Measurements from ENCODE around the gene E2F1.

The E2F1 gene

GRCh38 chr20:33645396-33645795, 40.8 kb downstream of the E2F1 start:
- Histone ChIP-seq H3K4me3 (IDR thresholded peaks at IDR 0.05; ENCODE audit: insufficient read depth, low read depth, low read length) (no peak overlapping the region), H3K36me3 (ENCODE audit: insufficient read depth) (no peaks in the 10 kb centered on the region), H3K4me1 (ENCODE audit: low read depth, poor library complexity, severe bottlenecking) (peaks cover 52% of the 10 kb centered on the region), H3K27me3 (ENCODE audit: insufficient read depth, low read depth) (no peaks in the 10 kb centered on the region), H4K20me1 (ENCODE audit: insufficient read depth) (no peaks in the 10 kb centered on the region), H3K79me2 (ENCODE audit: insufficient read depth, low read depth) (no peaks in the 10 kb centered on the region), H3K4me2 (no peak overlapping the region; the same call in 1 of the 2 replicates), H3K9ac (no peak overlapping the region), H3K27ac (no peak overlapping the region), H2AFZ (ENCODE audit: low read depth) (no peak overlapping the region)
- TF ChIP-seq CTCF (conservative IDR thresholded peaks at IDR 0.05; ENCODE audit: low read depth, low read length): no peak

- no peaks in the 10 kb centered on the region for H4K20me1 ChIP-seq (ENCODE audit: insufficient read depth)
- H3K4me2 ChIP-seq: no peak overlapping the region; the same call in 1 of the 2 replicates
- no peaks in the 10 kb centered on the region for H3K36me3 ChIP-seq (ENCODE audit: insufficient read depth)
- peaks cover 48% of the 10 kb centered on the region for H3K4me1 ChIP-seq (ENCODE audit: low read depth, poor library complexity, severe bottlenecking)
- no peak overlapping the region for H3K9ac ChIP-seq
- H3K79me2 ChIP-seq (ENCODE audit: insufficient read depth, low read depth): no peaks in the 10 kb centered on the region
- no peak overlapping the region for H2AFZ ChIP-seq (ENCODE audit: low read depth)
- no peak for TF ChIP-seq CTCF (conservative IDR thresholded peaks at IDR 0.05; ENCODE audit: low read depth, low read length)
- no peaks in the 10 kb centered on the region for H3K27me3 ChIP-seq (ENCODE audit: insufficient read depth, low read depth)
- no peak overlapping the region for H3K4me3 ChIP-seq (IDR thresholded peaks at IDR 0.05; ENCODE audit: insufficient read depth, low read depth, low read length)
- no peak overlapping the region for H3K27ac ChIP-seq
Observed at GRCh38 chr20:33645072-33645358, 41.2 kb downstream of the E2F1 start.

GRCh38 chr20:33644313-33645071, 41.7 kb downstream of the E2F1 start:
- H3K79me2 ChIP-seq (ENCODE audit: insufficient read depth, low read depth): no peaks in the 10 kb centered on the region
- no peak for TF ChIP-seq CTCF (conservative IDR thresholded peaks at IDR 0.05; ENCODE audit: low read depth, low read length)
- no peak overlapping the region for H3K4me3 ChIP-seq (IDR thresholded peaks at IDR 0.05; ENCODE audit: insufficient read depth, low read depth, low read length)
- no peak overlapping the region for H2AFZ ChIP-seq (ENCODE audit: low read depth)
- H3K36me3 ChIP-seq (ENCODE audit: insufficient read depth): no peaks in the 10 kb centered on the region
- no peaks in the 10 kb centered on the region for H4K20me1 ChIP-seq (ENCODE audit: insufficient read depth)
- H3K27me3 ChIP-seq (ENCODE audit: insufficient read depth, low read depth): no peaks in the 10 kb centered on the region
- H3K4me1 ChIP-seq (ENCODE audit: low read depth, poor library complexity, severe bottlenecking): peaks cover 43% of the 10 kb centered on the region
- no peak overlapping the region for H3K27ac ChIP-seq
- no peak overlapping the region for H3K9ac ChIP-seq
- H3K4me2 ChIP-seq: no peak overlapping the region

GRCh38 chr20:33640287-33640686, 45.9 kb downstream of the E2F1 start:
- Histone ChIP-seq H2AFZ (ENCODE audit: low read depth) (no peak overlapping the region), H3K4me3 (IDR thresholded peaks at IDR 0.05; ENCODE audit: insufficient read depth, low read depth, low read length) (no peak overlapping the region), H3K4me1 (ENCODE audit: low read depth, poor library complexity, severe bottlenecking) (peaks cover 2% of the 10 kb centered on the region), H3K27ac (no peak overlapping the region), H3K4me2 (no peak overlapping the region), H3K27me3 (ENCODE audit: insufficient read depth, low read depth) (no peaks in the 10 kb centered on the region), H4K20me1 (ENCODE audit: insufficient read depth) (no peaks in the 10 kb centered on the region), H3K36me3 (ENCODE audit: insufficient read depth) (no peaks in the 10 kb centered on the region), H3K79me2 (ENCODE audit: insufficient read depth, low read depth) (no peaks in the 10 kb centered on the region), H3K9ac (no peak overlapping the region)
- no peak for TF ChIP-seq CTCF (conservative IDR thresholded peaks at IDR 0.05; ENCODE audit: low read depth, low read length)

Data from KMS-11 (cell line).